Spleen (tissue), 7 donors: Measurements from ENCODE around the gene MRPL36.

Experiments used
- POLR2A ChIP-seq, 3 donors: fragments of 450-650 bp; IDR thresholded peaks; one replicate each; pipeline ENCODE4 v1.5.1; 2017; ENCODE audit warnings: antibody characterized with exemption in 3 of 3, mild to moderate bottlenecking in 1 of 3
- TF ChIP-seq, protein P1 (sequence below), 11 experiments: fragments of 200-600 bp in 7 of 11; fragments of 450-650 bp in 4 of 11; sonication (generic) in 4 of 11; IDR thresholded peaks in 8 of 11; conservative IDR thresholded peaks in 3 of 11; 1 replicate in 7 of 11; 2 replicates in 4 of 11; pipeline versions ENCODE4 v1.4.0 to v1.8.0; 2016 to 2021; ENCODE audit warnings: antibody characterized with exemption in 11 of 11, inconsistent platforms in 4 of 11, mild to moderate bottlenecking in 1 of 11
- donor health status: DM: no; HTN: no; CAD: no; lungs with moderate emphysema.
- donor health status: DM: no; HTN: no; CAD: no.
- donor health status: DM: no; HTN: no; CAD: no.

DNA sequence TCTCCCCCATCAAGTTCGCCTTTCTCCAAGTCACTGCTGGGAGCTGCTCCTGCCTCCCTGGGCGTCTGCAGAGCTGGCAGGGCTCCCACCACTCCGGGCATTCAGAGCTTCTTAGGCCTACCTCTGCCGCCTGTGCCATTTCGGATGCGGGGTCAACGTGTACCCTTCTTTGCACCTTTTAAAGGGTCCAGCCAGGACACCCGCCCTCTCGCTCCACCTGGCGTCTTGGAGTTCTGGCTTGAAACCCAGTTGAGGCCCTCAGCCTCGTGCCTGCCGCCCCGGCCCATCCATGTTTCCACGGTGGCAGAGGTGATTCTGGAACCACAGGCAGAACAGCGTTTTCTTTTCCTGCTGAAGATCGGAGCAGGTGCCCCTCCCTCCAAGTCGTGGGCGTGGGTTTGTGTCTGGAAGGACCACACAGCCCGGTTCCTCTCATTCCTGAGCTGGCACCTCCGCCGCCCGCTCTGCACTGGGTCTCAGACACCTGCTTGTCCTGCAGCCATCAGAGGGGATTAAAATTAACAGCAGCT is 34.5 kb upstream of the MRPL36 start:
- TF ChIP-seq, protein P1, sequence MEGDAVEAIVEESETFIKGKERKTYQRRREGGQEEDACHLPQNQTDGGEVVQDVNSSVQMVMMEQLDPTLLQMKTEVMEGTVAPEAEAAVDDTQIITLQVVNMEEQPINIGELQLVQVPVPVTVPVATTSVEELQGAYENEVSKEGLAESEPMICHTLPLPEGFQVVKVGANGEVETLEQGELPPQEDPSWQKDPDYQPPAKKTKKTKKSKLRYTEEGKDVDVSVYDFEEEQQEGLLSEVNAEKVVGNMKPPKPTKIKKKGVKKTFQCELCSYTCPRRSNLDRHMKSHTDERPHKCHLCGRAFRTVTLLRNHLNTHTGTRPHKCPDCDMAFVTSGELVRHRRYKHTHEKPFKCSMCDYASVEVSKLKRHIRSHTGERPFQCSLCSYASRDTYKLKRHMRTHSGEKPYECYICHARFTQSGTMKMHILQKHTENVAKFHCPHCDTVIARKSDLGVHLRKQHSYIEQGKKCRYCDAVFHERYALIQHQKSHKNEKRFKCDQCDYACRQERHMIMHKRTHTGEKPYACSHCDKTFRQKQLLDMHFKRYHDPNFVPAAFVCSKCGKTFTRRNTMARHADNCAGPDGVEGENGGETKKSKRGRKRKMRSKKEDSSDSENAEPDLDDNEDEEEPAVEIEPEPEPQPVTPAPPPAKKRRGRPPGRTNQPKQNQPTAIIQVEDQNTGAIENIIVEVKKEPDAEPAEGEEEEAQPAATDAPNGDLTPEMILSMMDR (IDR thresholded peaks at IDR 0.05 in 8 of 11, conservative IDR thresholded peaks at IDR 0.05 in 3 of 11) = no peak
- no peak for TF ChIP-seq POLR2A (IDR thresholded peaks at IDR 0.05)
